ENCODE data around the gene CCDC17. TPM values are rescaled to one million over a fixed set of nuclear protein-coding genes. Genes with fewer than 3 reads are reported as not detected.

The CCDC17 gene
- total RNA-seq, 1 experiment from 2014 or later = 6.6 TPM

GRCh38 chr1:45612941-45613579, 10.8 kb downstream of the CCDC17 start:
- BruUV-seq (replicated peaks) = no TSS peak
- no peaks in the 10 kb centered on the region for H3K9me3 ChIP-seq (ENCODE audit: insufficient read depth, low read depth)
- no peaks in the 10 kb centered on the region for H3K9me2 ChIP-seq (ENCODE audit: insufficient read depth)
- no peak overlapping the region for H3K27ac ChIP-seq
- no peak overlapping the region for H3K4me3 ChIP-seq
- peaks cover 45% of the 10 kb centered on the region for H3F3A ChIP-seq (ENCODE audit: insufficient read depth, low read depth)
- no peaks in the 10 kb centered on the region for H3K79me2 ChIP-seq (ENCODE audit: low read depth)
- H3K4me1 ChIP-seq (replicated peaks; ENCODE audit: insufficient read depth) = no peaks in the 10 kb centered on the region
- no peaks in the 10 kb centered on the region for H3K27me3 ChIP-seq (ENCODE audit: insufficient read depth, low read depth)
- TF ChIP-seq CTCF (conservative IDR thresholded peaks at IDR 0.05) (no peak), EZH2 (IDR thresholded peaks at IDR 0.05; ENCODE audit: low read depth) (no peak)
- no peak for DNase-seq
- H3K4me2 ChIP-seq = no peak overlapping the region
- intact Hi-C loops (cut with micrococcal nuclease; ENCODE audit: unreplicated experiment) = no loop called here
- CTCF ChIA-PET = interaction anchor here (0.6 kb wide), 1 partner anchor 234 kb away, joined by 4 read pairs; no protein-coding TSS in a partner anchor
- H4K20me1 ChIP-seq (ENCODE audit: insufficient read depth) = no peaks in the 10 kb centered on the region
- H2AFZ ChIP-seq = no peak overlapping the region
- POLR2A ChIA-PET (ENCODE audit: unreplicated experiment) = no interaction called here
- H3K36me3 ChIP-seq (ENCODE audit: low read depth) = peaks cover 44% of the 10 kb centered on the region

GRCh38 chr1:45610589-45611226, 13.1 kb downstream of the CCDC17 start:
- ChIA-PET CTCF (no interaction called here), POLR2A (ENCODE audit: unreplicated experiment) (no interaction called here)
- Histone ChIP-seq H4K20me1 (ENCODE audit: insufficient read depth) (no peaks in the 10 kb centered on the region), H3K79me2 (ENCODE audit: low read depth) (no peaks in the 10 kb centered on the region), H3K9me3 (ENCODE audit: insufficient read depth, low read depth) (no peaks in the 10 kb centered on the region), H3K4me2 (no peak overlapping the region), H3K27ac (no peak overlapping the region), H3K36me3 (ENCODE audit: low read depth) (peaks cover 39% of the 10 kb centered on the region), H3K4me3 (no peak overlapping the region), H3K9me2 (ENCODE audit: insufficient read depth) (no peaks in the 10 kb centered on the region), H3F3A (ENCODE audit: insufficient read depth, low read depth) (peaks cover 25% of the 10 kb centered on the region), H2AFZ (no peak overlapping the region), H3K27me3 (ENCODE audit: insufficient read depth, low read depth) (no peaks in the 10 kb centered on the region), H3K4me1 (replicated peaks; ENCODE audit: insufficient read depth) (no peaks in the 10 kb centered on the region)
- BruUV-seq (replicated peaks) = no TSS peak
- no peak for TF ChIP-seq CTCF (conservative IDR thresholded peaks at IDR 0.05)
- intact Hi-C loops (cut with micrococcal nuclease; ENCODE audit: unreplicated experiment) = no loop called here
- DNase-seq = no peak

- TF ChIP-seq EZH2 (IDR thresholded peaks at IDR 0.05; ENCODE audit: low read depth) (no peak), CTCF (conservative IDR thresholded peaks at IDR 0.05) (no peak)
- H3K4me2 ChIP-seq = no peak overlapping the region
- H3K27me3 ChIP-seq (ENCODE audit: insufficient read depth, low read depth) = no peaks in the 10 kb centered on the region
- H3K9me3 ChIP-seq (ENCODE audit: insufficient read depth, low read depth) = no peaks in the 10 kb centered on the region
- no peaks in the 10 kb centered on the region for H3K9me2 ChIP-seq (ENCODE audit: insufficient read depth)
- POLR2A ChIA-PET (ENCODE audit: unreplicated experiment) = no interaction called here
- CTCF ChIA-PET = interaction anchor here (0.6 to 0.7 kb wide), 2 partner anchors 8 to 305 kb away, joined by 6 to 16 read pairs; no protein-coding TSS in a partner anchor
- H3K4me1 ChIP-seq (replicated peaks; ENCODE audit: insufficient read depth) = no peaks in the 10 kb centered on the region
- H2AFZ ChIP-seq = no peak overlapping the region
- no peak overlapping the region for H3K27ac ChIP-seq
- peaks cover 29% of the 10 kb centered on the region for H3K36me3 ChIP-seq (ENCODE audit: low read depth)
- peaks cover 12% of the 10 kb centered on the region; the same call in 1 of the 2 replicates for H3K79me2 ChIP-seq (ENCODE audit: low read depth)
- peaks cover 12% of the 10 kb centered on the region; the same call in 1 of the 2 replicates for H3F3A ChIP-seq (ENCODE audit: insufficient read depth, low read depth)
- H3K4me3 ChIP-seq = no peak overlapping the region
- BruUV-seq (replicated peaks) = no TSS peak
- peaks cover 9% of the 10 kb centered on the region; the same call in 1 of the 2 replicates for H4K20me1 ChIP-seq (ENCODE audit: insufficient read depth)
- DNase-seq = no peak
- intact Hi-C loops (cut with micrococcal nuclease; ENCODE audit: unreplicated experiment) = no loop called here
Observed at GRCh38 chr1:45608175-45609156, 15.4 kb downstream of the CCDC17 start.
